ENCODE results near the gene SATB1.

SATB1 gene

DNA sequence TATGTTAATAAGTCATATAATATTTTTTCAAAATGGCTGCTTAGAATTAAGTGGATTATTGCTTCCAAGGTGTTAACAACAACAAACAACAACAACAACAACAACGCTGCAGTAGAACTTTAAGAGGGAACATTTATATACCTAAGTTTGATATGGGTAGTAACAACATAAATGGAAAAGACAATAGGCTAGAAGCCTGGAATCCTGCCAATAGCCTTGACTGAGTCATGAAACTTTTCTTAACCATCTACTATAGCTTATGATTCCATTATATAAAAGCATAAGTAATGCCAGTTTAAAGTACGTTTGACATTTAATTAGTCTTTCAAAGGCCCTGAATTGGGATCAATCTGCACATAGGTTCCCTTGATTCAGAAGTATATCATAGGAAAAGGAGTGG is 31.2 kb downstream of the SATB1 start:
- POLR2A ChIA-PET: no interaction called here
- Histone ChIP-seq H3K4me1 (ENCODE audit: control insufficient read depth, insufficient read depth, low read length) (peaks cover 3% of the 10 kb centered on the region), H3K9me3 (ENCODE audit: control insufficient read depth, insufficient read depth, low read depth, low read length) (no peaks in the 10 kb centered on the region), H3K27ac (ENCODE audit: extremely low read depth, low read depth, low read length) (no peak overlapping the region), H3K36me3 (ENCODE audit: control insufficient read depth in 2 of 2, insufficient read depth in 1 of 2, low read length in 2 of 2) (peaks cover 6 to 21% of the 10 kb centered on the region in 2 experiments; a peak in 1 of 3 replicates), H3K4me3 (ENCODE audit: low read depth, low read length) (no peak overlapping the region)
- TF ChIP-seq ZNF664 (tag by site-specific recombination; IDR thresholded peaks at IDR 0.05): 0 out of 2 replicates have a peak, but pooled peaks have one; percentile 18
- no peak for TF ChIP-seq GLI2 (tag by site-specific recombination; IDR thresholded peaks at IDR 0.05; ENCODE audit: borderline replicate concordance, low read depth)
- no peak for TF ChIP-seq PRDM1 (tag by site-specific recombination; IDR thresholded peaks at IDR 0.05)
- CTCF ChIA-PET: interaction anchor here (0.6 kb wide), 1 partner anchor 14 kb away, joined by 5 read pairs; no protein-coding TSS in a partner anchor

- Histone ChIP-seq H3K9me3 (ENCODE audit: control insufficient read depth, insufficient read depth, low read depth, low read length) (no peaks in the 10 kb centered on the region), H3K4me3 (ENCODE audit: low read depth, low read length) (no peak overlapping the region), H3K4me1 (ENCODE audit: control insufficient read depth, insufficient read depth, low read length) (peaks cover 3% of the 10 kb centered on the region), H3K27ac (ENCODE audit: extremely low read depth, low read depth, low read length) (no peak overlapping the region), H3K36me3 (ENCODE audit: control insufficient read depth in 2 of 2, insufficient read depth in 1 of 2, low read length in 2 of 2) (peaks cover 10 to 18% of the 10 kb centered on the region in 2 experiments; a peak in 2 of 3 replicates)
- CTCF ChIA-PET: interaction anchor here (0.6 to 2.3 kb wide), 14 partner anchors 8 to 1085 kb away, joined by 3 to 15 read pairs (median 4); no protein-coding TSS in a partner anchor
- POLR2A ChIA-PET: no interaction called here
- TF ChIP-seq OVOL3 (tag by site-specific recombination; IDR thresholded peaks at IDR 0.05) (no peak), REPIN1 (tag by site-specific recombination; IDR thresholded peaks at IDR 0.05; ENCODE audit: low read depth) (no peak), GFI1B (tag by site-specific recombination; IDR thresholded peaks at IDR 0.05) (no peak), ZNF18 (tag by site-specific recombination; IDR thresholded peaks at IDR 0.05) (no peak), IKZF3 (tag by site-specific recombination; IDR thresholded peaks at IDR 0.05) (no peak), ZBTB48 (tag by site-specific recombination; IDR thresholded peaks at IDR 0.05) (no peak), ZNF335 (tag by site-specific recombination; conservative IDR thresholded peaks at IDR 0.05) (no peak), ZNF19 (tag by site-specific recombination; IDR thresholded peaks at IDR 0.05; ENCODE audit: low read depth) (no peak), ZNF157 (tag by site-specific recombination; IDR thresholded peaks at IDR 0.05) (no peak), ZNF350 (tag by site-specific recombination; IDR thresholded peaks at IDR 0.05) (no peak)
- TF ChIP-seq, protein P1, sequence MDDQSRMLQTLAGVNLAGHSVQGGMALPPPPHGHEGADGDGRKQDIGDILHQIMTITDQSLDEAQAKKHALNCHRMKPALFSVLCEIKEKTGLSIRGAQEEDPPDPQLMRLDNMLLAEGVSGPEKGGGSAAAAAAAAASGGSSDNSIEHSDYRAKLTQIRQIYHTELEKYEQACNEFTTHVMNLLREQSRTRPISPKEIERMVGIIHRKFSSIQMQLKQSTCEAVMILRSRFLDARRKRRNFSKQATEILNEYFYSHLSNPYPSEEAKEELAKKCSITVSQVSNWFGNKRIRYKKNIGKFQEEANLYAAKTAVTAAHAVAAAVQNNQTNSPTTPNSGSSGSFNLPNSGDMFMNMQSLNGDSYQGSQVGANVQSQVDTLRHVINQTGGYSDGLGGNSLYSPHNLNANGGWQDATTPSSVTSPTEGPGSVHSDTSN (CRISPR knock-in tag; IDR thresholded peaks at IDR 0.05): no peak
- TF ChIP-seq, protein P2, sequence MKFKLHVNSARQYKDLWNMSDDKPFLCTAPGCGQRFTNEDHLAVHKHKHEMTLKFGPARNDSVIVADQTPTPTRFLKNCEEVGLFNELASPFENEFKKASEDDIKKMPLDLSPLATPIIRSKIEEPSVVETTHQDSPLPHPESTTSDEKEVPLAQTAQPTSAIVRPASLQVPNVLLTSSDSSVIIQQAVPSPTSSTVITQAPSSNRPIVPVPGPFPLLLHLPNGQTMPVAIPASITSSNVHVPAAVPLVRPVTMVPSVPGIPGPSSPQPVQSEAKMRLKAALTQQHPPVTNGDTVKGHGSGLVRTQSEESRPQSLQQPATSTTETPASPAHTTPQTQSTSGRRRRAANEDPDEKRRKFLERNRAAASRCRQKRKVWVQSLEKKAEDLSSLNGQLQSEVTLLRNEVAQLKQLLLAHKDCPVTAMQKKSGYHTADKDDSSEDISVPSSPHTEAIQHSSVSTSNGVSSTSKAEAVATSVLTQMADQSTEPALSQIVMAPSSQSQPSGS (tag by site-specific recombination; IDR thresholded peaks at IDR 0.05; ENCODE audit: low read depth): no peak
- TF ChIP-seq, protein P3, sequence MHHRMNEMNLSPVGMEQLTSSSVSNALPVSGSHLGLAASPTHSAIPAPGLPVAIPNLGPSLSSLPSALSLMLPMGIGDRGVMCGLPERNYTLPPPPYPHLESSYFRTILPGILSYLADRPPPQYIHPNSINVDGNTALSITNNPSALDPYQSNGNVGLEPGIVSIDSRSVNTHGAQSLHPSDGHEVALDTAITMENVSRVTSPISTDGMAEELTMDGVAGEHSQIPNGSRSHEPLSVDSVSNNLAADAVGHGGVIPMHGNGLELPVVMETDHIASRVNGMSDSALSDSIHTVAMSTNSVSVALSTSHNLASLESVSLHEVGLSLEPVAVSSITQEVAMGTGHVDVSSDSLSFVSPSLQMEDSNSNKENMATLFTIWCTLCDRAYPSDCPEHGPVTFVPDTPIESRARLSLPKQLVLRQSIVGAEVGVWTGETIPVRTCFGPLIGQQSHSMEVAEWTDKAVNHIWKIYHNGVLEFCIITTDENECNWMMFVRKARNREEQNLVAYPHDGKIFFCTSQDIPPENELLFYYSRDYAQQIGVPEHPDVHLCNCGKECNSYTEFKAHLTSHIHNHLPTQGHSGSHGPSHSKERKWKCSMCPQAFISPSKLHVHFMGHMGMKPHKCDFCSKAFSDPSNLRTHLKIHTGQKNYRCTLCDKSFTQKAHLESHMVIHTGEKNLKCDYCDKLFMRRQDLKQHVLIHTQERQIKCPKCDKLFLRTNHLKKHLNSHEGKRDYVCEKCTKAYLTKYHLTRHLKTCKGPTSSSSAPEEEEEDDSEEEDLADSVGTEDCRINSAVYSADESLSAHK (tag by site-specific recombination; IDR thresholded peaks at IDR 0.05): no peak
- TF ChIP-seq, protein P4, sequence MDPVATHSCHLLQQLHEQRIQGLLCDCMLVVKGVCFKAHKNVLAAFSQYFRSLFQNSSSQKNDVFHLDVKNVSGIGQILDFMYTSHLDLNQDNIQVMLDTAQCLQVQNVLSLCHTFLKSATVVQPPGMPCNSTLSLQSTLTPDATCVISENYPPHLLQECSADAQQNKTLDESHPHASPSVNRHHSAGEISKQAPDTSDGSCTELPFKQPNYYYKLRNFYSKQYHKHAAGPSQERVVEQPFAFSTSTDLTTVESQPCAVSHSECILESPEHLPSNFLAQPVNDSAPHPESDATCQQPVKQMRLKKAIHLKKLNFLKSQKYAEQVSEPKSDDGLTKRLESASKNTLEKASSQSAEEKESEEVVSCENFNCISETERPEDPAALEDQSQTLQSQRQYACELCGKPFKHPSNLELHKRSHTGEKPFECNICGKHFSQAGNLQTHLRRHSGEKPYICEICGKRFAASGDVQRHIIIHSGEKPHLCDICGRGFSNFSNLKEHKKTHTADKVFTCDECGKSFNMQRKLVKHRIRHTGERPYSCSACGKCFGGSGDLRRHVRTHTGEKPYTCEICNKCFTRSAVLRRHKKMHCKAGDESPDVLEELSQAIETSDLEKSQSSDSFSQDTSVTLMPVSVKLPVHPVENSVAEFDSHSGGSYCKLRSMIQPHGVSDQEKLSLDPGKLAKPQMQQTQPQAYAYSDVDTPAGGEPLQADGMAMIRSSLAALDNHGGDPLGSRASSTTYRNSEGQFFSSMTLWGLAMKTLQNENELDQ (tag by site-specific recombination; IDR thresholded peaks at IDR 0.05; ENCODE audit: low read depth): no peak
- TF ChIP-seq, protein P5, sequence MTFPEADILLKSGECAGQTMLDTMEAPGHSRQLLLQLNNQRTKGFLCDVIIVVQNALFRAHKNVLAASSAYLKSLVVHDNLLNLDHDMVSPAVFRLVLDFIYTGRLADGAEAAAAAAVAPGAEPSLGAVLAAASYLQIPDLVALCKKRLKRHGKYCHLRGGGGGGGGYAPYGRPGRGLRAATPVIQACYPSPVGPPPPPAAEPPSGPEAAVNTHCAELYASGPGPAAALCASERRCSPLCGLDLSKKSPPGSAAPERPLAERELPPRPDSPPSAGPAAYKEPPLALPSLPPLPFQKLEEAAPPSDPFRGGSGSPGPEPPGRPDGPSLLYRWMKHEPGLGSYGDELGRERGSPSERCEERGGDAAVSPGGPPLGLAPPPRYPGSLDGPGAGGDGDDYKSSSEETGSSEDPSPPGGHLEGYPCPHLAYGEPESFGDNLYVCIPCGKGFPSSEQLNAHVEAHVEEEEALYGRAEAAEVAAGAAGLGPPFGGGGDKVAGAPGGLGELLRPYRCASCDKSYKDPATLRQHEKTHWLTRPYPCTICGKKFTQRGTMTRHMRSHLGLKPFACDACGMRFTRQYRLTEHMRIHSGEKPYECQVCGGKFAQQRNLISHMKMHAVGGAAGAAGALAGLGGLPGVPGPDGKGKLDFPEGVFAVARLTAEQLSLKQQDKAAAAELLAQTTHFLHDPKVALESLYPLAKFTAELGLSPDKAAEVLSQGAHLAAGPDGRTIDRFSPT (tag by site-specific recombination; IDR thresholded peaks at IDR 0.05): no peak
- TF ChIP-seq, protein P6, sequence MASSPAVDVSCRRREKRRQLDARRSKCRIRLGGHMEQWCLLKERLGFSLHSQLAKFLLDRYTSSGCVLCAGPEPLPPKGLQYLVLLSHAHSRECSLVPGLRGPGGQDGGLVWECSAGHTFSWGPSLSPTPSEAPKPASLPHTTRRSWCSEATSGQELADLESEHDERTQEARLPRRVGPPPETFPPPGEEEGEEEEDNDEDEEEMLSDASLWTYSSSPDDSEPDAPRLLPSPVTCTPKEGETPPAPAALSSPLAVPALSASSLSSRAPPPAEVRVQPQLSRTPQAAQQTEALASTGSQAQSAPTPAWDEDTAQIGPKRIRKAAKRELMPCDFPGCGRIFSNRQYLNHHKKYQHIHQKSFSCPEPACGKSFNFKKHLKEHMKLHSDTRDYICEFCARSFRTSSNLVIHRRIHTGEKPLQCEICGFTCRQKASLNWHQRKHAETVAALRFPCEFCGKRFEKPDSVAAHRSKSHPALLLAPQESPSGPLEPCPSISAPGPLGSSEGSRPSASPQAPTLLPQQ (tag by site-specific recombination; IDR thresholded peaks at IDR 0.05): no peak
Measured at GRCh38 chr3:18390024-18390660, 35.0 kb downstream of the SATB1 start.
